ENCODE results near the gene ELN.
"Not testable (repeated sequence)": the region's sequence is repeated elsewhere in the genome, so short reads cannot be mapped to it uniquely, and the experiment has no call there.

Gene ELN

GRCh38 chr7:74040101-74040790 lies 12.3 kb downstream of the ELN start:
- Mint-ChIP-seq H3K27me3 (peaks cover 86% of the 10 kb centered on the region), H3K4me1 (no peaks in the 10 kb centered on the region), H3K9me3 (no peaks in the 10 kb centered on the region), H3K36me3 (no peaks in the 10 kb centered on the region), H3K4me3 (no peak overlapping the region), H3K27ac (no peak overlapping the region)
- ATAC-seq, result no peak

DNA sequence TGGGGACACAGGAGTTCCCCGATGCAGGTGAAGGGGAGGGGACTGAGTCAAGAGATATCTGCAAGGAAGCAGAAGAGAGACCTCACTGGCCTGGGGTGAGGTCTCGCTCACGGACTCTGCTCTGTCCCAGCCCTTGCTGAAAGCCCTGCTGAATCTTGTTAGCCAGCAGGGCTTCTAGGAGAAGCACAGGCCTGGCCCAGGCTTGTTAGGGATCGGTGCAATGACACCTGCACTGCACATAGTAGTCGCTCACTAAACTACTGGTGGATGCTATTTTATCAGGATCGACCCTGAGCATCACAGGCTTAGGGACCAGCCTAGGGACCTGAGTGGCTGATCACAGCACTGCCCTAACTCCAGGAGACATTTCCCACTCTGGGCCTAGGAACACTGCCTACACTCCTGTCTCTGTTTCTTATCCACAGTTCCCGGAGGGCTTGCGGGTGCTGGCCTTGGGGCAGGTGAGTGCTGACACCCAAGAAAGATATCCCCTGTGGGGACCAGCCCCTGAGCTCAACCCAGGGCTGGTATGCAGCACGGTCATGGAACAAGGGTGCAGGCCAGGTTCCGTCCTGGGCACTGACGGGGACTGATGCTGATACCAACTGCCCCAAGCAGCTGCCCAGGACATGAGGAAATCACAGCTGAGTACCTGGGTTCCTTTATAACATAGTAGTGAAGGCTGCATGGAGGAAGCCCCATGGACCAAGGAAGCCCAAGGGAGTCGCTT lies 13.0 kb downstream of the ELN start:
- Mint-ChIP-seq H3K4me3 (no peak overlapping the region), H3K9me3 (no peaks in the 10 kb centered on the region), H3K27ac (no peak overlapping the region), H3K27me3 (peaks cover 79% of the 10 kb centered on the region), H3K36me3 (no peaks in the 10 kb centered on the region), H3K4me1 (no peaks in the 10 kb centered on the region)
- ATAC-seq, result no peak

DNA sequence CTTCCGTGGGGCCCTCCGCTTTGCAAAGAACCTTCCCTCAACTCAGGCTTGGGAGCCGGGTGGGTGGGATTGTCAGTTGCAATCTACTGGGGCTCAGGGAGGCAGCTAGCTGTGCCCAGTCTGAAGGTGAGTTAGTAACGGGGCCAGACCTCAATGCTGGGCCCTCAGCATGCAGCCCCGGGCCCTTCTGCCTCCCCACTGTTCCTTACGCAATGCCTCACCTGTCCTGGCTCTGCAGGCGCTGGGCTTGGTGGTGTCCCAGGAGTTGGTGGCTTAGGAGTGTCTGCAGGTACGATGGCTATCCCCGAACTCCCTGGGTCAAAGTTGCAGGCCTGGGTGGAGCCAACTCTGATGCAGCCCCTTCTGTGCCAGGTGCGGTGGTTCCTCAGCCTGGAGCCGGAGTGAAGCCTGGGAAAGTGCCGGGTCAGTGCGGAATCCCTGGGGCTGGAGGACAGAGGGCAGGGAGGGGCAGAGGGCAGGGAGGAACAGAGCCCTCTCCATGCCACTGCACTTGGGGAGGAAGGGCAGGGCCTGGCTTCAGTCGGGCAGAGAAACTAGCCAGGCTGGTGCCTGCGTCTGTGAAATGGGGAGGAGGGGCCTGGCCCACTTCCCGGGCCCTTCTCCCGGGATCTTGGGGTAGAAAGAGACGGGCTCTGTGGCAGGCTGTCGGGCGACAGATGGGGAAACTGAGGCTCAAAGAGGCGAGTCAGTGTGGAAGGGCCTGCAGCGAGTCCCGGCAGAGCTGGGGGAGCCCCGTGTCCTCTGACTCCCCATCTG lies 15.0 kb downstream of the ELN start:
- Mint-ChIP-seq H3K4me1 (no peaks in the 10 kb centered on the region), H3K36me3 (no peaks in the 10 kb centered on the region), H3K27ac (no peak overlapping the region), H3K4me3 (no peak overlapping the region), H3K27me3 (peaks cover 68% of the 10 kb centered on the region), H3K9me3 (no peaks in the 10 kb centered on the region)
- no peak for ATAC-seq

- Mint-ChIP-seq H3K36me3 (no peaks in the 10 kb centered on the region), H3K4me3 (no peak overlapping the region), H3K4me1 (no peaks in the 10 kb centered on the region), H3K27ac (no peak overlapping the region), H3K27me3 (peaks cover 62% of the 10 kb centered on the region), H3K9me3 (no peaks in the 10 kb centered on the region)
- no peak for ATAC-seq
Measured at GRCh38 chr7:74043523-74043951, 15.6 kb downstream of the ELN start.

GRCh38 chr7:74044366-74045350 lies 16.7 kb downstream of the ELN start:
- no peaks in the 10 kb centered on the region for H3K9me3 Mint-ChIP-seq
- H3K4me1 Mint-ChIP-seq, result no peaks in the 10 kb centered on the region
- H3K27me3 Mint-ChIP-seq, result peaks cover 50% of the 10 kb centered on the region
- no peaks in the 10 kb centered on the region for H3K36me3 Mint-ChIP-seq
- ATAC-seq, result no peak
- no peak overlapping the region for H3K27ac Mint-ChIP-seq
- H3K4me3 Mint-ChIP-seq, result no peak overlapping the region

GRCh38 chr7:74046581-74046980 lies 18.6 kb downstream of the ELN start:
- not testable (repeated sequence) for ATAC-seq, H3K27ac Mint-ChIP-seq, H3K4me1 Mint-ChIP-seq, H3K9me3 Mint-ChIP-seq, H3K36me3 Mint-ChIP-seq, H3K4me3 Mint-ChIP-seq
- peaks cover 33% of the 10 kb centered on the region for H3K27me3 Mint-ChIP-seq

- H3K4me3 Mint-ChIP-seq, result no peak overlapping the region
- H3K36me3 Mint-ChIP-seq, result no peaks in the 10 kb centered on the region
- no peaks in the 10 kb centered on the region for H3K9me3 Mint-ChIP-seq
- peaks cover 30% of the 10 kb centered on the region for H3K27me3 Mint-ChIP-seq
- H3K27ac Mint-ChIP-seq, result no peak overlapping the region
- no peak for ATAC-seq
- H3K4me1 Mint-ChIP-seq, result peaks cover 8% of the 10 kb centered on the region
Measured at GRCh38 chr7:74047804-74048380, 19.9 kb downstream of the ELN start.

DNA sequence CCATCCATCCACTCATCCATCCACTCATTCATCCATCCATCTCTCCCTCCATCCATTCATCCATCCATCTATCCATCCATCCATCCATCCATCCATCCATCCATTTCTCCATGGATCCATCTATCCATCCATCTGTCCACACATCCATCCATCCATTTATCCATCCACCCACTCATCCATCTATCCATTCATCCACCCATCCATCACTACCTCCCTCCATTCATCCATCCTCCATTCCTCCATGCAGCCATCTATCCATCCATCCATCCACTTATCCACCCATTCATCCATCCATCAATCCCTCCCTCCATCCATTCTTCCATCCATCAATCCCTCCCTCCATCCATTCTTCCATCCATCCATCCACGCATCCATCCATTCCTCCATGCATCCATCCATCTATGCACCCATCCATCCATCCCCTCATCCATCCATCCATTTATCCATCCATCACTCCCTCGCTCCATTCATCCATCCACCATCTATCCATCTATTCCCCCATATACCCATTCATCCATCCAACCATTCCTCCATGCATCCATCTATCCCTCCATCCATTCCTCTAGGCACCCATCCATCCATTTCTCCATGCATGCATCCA lies 21.1 kb downstream of the ELN start:
- Mint-ChIP-seq H3K36me3 (no peaks in the 10 kb centered on the region), H3K27ac (no peak overlapping the region), H3K9me3 (peaks cover 6% of the 10 kb centered on the region), H3K27me3 (peaks cover 30% of the 10 kb centered on the region), H3K4me1 (peaks cover 8% of the 10 kb centered on the region), H3K4me3 (no peak overlapping the region)
- no peak for ATAC-seq

DNA sequence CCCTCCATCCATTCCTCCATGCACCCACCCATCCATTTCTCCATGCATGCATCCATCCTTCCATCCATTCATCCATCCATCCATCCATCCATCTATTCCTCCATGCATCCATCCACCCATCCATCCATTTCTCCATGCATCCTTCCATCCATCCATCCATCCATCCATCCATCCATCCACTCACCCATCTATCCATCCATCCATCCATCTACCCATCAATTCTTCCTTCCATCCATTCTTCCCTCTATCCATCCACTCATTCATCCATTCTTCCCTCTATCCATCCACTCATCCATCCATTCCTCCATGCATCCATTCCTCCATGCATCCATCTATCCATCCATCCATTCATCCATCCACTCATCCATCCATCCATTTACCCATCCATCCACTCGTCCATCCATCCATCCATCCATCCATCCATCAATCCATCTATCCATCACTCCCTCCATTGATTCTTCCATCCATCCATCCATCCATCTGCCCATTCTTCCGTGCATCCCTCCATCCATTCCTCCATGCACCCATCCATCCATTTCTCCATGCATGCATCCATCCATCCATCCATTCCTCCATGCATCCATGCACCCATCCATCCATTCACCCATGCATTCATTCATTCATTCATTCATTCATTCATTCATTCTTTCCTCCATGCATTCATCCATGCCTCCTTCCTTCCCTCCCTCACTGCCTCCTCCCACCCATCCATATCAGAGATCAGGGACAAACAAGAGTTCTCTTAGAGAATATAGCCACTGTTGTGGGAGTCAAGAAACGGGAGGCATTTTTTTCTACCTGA lies 22.2 kb downstream of the ELN start:
- no peak overlapping the region for H3K4me3 Mint-ChIP-seq

DNA sequence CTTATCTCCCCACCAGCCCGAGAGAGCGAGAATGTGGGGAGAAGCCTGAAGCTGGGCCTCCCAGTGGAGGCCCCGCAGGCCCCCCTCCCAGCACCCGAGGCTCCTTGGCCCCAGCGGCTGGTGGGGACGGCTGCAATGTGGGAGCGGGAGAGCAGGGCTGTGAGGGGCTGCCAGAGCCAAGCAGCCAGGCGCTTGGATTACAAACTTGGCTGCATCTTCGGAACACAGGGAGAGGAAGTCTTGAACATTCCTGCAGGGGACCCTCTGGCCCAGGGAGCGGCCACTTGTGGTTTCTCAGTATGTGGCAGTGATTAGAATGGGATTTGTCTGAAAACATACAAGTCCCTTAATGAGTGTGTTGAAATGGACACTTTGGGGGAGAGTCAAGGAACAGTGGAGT lies 23.2 kb downstream of the ELN start:
- H3K4me3 Mint-ChIP-seq, result no peak overlapping the region
- peaks cover 6% of the 10 kb centered on the region for H3K9me3 Mint-ChIP-seq
- peaks cover 37% of the 10 kb centered on the region for H3K27me3 Mint-ChIP-seq
- ATAC-seq, result no peak
- no peak overlapping the region for H3K27ac Mint-ChIP-seq
- H3K36me3 Mint-ChIP-seq, result no peaks in the 10 kb centered on the region
- H3K4me1 Mint-ChIP-seq, result peaks cover 8% of the 10 kb centered on the region

More for the DNA sequence above, 22.2 kb downstream of the ELN start:
- Mint-ChIP-seq H3K9me3 (peaks cover 6% of the 10 kb centered on the region), H3K27ac (no peak overlapping the region), H3K27me3 (peaks cover 33% of the 10 kb centered on the region), H3K36me3 (no peaks in the 10 kb centered on the region), H3K4me1 (peaks cover 8% of the 10 kb centered on the region)
- no peak for ATAC-seq

DNA sequence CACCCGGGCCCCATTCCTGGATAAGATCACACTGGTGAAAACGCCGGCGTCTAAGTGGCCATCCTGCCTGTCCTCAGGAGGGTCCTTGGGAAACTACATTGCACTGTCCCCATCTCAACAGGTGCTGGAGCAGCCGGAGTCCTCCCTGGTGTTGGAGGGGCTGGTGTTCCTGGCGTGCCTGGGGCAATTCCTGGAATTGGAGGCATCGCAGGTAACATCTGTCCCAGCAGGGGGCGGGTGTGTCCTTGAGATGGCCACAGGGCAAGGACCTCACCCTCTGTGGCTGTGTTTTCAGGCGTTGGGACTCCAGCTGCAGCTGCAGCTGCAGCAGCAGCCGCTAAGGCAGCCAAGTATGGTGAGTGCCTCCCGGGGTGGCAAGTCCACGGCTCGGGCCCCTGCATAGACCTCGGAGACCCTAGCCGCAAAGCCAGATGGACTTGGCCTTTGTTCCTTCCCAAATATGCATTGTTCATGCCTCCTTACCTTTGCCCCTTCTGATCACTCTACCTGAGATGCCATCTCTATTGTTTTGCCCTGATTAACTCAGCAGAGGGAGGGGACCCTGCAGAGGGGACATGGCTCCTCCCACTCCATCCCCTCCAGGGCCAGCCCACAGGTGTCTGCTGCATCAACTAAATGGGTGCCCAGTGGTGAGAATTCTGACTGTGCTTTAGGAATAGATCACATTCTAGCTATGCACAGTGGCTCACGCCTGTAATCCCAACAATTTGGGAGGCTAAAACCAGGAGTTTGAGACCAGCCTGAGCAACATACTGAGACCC lies 23.8 kb downstream of the ELN start:
- Mint-ChIP-seq H3K27me3 (peaks cover 43% of the 10 kb centered on the region), H3K4me1 (peaks cover 8% of the 10 kb centered on the region), H3K4me3 (no peak overlapping the region), H3K9me3 (peaks cover 6% of the 10 kb centered on the region), H3K27ac (no peak overlapping the region), H3K36me3 (no peaks in the 10 kb centered on the region)
- no peak for ATAC-seq

DNA sequence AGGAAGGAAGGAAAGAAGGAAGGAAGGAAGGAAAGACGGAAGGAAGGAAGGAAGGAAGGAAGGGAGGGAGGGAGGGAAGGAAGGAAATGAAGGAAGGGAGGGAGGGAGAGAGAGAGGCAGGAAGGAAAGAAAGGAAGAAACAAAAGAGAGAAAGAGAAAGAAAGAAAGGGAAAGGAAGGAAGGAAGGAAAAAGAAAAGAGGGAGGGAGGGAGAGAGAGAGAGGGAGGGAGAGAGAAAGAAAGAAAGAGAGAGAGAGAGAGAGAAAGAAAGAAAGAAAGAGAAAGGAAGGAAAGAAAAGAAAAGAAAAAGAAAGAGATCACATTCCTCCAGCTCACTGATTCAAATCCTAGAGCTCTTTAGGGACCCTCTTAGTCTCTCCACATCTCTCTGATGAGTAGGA lies 24.7 kb downstream of the ELN start:
- Mint-ChIP-seq H3K36me3 (no peaks in the 10 kb centered on the region), H3K27ac (no peak overlapping the region), H3K27me3 (peaks cover 48% of the 10 kb centered on the region), H3K4me3 (no peak overlapping the region), H3K9me3 (peaks cover 6% of the 10 kb centered on the region), H3K4me1 (peaks cover 8% of the 10 kb centered on the region)
- no peak for ATAC-seq
